GM10847 (cell line): ENCODE results near the gene PRDX6.

Experiments used
- POLR2A ChIP-seq: IDR thresholded peaks from 2 replicates; pipeline ENCODE4 v1.6.1; 2011; ENCODE audit not compliant: insufficient read length; ENCODE audit errors: extremely low read depth

The PRDX6 gene

GRCh38 chr1:173451981-173452380 is 25.2 kb upstream of the PRDX6 start:
- TF ChIP-seq POLR2A: no peak

DNA sequence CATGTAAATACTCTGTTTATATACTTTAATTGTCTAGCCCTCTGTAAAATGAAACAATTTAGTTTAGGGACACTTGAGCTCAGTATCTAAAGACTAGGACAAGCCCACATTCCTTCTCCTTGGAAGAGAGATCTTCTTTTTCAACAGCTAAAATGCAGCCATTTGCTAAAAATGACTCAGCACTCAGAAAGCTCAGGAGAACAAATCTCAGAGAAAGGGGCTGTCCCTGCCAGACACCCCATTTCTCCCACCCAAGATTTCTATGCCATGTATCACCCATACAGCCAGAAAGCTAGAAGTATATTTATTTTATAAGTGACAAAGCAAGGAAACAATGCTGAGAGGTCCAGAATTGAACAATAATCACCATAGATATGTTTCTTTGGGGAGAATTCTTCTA is 23.2 kb upstream of the PRDX6 start:
- no peak for TF ChIP-seq POLR2A

- no peak for TF ChIP-seq POLR2A
These were observed 22.1 kb upstream of the PRDX6 start for GRCh38 chr1:173454966-173455524.

GRCh38 chr1:173459885-173460284 is 17.2 kb upstream of the PRDX6 start:
- no peak for TF ChIP-seq POLR2A

GRCh38 chr1:173467426-173467825 is 9.7 kb upstream of the PRDX6 start:
- TF ChIP-seq POLR2A: no peak

GRCh38 chr1:173469656-173470055 is 7.5 kb upstream of the PRDX6 start:
- TF ChIP-seq POLR2A: no peak

- no peak for TF ChIP-seq POLR2A
These were observed 6.5 kb upstream of the PRDX6 start for GRCh38 chr1:173470608-173471007.

- TF ChIP-seq POLR2A: no peak
These were observed 3.5 kb upstream of the PRDX6 start for GRCh38 chr1:173473599-173474011.

DNA sequence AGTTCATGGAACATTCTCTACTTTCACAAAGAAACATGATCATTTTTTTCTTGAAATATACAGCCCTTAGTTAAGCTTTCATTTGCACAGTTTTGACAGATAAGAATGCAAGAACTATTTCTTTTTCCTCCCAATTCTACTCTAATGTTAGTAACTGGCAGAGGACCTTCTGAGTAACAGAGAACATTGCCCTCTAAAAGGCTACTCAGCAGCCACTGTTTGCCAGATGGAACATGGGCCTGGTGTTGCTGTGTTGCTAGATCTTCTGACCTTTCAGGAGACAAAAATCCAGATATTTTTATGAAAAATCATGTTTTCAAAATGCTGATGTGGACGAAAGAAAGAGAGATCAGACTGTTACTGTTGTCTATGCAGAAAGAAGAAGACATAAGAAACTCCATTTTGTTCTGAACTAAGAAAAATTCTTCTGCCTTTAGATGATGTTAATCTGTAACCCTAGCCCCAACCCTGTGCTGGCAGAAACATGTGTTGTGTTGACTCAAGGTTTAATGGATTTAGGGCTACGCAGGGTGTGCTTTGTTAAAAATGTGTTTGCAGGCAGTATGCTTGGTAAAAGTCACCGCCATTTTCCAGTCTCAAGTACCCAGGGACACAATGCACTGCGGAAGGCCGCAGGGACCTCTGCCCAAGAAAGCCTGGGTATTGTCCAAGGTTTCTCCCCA is 2.9 kb upstream of the PRDX6 start:
- TF ChIP-seq POLR2A: no peak

DNA sequence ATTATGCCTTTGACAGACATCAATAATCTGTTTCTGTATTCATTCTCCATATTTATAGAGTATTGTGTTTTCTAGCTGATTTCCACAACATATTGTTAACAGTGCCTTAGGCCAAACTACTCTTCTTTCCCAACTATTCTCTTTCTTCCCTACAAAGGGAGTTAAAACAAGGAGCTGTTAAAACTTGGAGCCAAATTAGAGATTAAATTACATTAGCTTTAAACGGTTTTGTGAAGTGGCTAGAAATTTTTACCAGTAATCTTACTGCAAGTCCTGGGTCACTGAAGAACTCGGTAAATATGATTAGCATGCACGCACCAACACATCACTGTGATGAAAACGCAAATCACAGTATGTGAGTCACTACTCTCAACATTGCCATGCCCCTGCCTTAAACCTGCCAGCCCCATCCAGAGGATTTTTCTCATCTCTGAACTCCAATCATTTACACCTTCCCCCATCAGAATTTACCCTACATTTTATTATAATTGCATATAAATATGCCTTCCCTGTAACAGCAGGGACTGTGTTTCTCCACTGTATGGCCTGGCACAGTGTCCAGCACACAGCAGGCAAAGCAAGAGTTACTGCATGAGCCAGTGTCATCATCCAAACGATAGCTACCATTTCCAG is 1.5 kb upstream of the PRDX6 start:
- TF ChIP-seq POLR2A: no peak

DNA sequence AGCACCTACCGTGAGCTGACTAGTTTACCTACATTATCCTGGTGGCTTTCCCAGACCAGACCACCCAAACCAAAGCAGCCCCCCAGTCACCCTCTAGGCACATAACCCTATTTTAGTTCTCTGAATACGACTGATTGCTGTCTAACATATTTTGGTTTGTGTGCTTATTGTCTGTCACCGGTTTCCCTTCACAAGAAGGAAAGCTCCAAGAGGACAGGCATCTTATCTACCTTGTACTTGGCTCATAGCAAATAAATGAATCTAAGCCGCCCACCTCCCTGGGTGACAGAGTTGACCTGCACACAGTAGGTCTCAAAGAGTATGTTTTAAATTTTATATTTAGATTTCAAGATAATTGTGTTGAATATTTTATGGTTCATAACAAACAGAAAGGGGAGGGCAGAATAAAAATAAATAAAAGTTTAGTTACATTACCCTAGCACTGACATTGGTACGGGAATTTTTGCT is 904 bp upstream of the PRDX6 start:
- TF ChIP-seq POLR2A: no peak

DNA sequence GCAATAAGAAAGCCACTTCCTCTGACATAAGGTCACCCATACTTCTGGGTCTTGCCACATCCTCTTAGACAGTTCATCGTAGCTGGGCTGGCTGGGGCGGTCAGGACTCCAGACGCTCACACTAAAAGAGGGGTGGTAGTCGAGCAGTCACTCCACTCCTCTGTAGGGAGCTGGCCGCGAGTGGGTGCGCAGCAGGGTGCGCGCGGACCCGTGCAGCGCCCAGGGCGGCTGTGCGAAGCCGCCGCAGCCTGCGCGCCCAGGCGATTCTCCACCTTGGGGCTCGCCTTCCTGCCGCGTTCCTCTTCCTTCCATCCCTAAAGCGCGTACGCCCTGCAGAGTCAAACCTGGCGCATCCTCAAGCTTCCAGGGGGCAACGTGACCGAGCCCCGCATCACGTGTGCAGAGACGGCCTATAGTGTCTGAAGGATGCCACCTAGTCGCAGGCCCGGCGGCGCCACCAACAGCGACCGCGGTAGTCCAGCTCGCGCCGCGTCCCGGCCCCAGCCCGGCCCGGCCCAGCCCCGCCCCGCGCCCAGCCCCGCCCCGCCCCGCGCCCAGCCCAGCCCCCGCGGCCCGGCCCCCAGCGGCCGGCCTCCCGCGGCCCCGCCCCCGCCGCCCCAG is 360 bp upstream of the PRDX6 start:
- no peak for TF ChIP-seq POLR2A

DNA sequence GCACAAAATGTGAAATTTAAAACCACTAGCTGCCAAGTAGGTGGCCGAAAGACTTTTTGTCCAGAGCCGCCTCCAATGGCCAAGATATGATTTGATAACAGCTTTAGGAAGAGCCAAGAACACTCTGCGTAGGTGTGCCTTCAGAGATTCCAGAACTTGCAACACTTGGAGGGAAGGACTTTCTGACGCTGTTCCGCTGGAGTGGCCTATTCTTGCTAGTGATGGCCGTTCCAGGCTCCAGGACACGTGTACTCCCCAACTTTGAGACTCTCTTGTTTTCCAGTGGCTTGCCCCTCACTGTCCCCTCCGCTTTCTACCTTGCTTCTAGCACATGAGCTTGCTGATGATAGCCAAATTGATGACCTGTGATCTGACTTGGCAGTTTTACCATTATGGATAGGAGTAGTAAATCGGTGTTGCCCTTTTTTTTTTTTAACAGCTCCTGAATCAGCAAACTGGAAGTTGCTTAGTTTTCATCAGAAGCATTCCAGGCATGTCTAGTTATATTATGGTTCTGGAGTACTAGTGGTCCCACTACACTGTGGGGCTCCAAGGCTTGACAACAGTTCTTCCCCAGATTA is 1.0 kb downstream of the PRDX6 start:
- no peak for TF ChIP-seq POLR2A

DNA sequence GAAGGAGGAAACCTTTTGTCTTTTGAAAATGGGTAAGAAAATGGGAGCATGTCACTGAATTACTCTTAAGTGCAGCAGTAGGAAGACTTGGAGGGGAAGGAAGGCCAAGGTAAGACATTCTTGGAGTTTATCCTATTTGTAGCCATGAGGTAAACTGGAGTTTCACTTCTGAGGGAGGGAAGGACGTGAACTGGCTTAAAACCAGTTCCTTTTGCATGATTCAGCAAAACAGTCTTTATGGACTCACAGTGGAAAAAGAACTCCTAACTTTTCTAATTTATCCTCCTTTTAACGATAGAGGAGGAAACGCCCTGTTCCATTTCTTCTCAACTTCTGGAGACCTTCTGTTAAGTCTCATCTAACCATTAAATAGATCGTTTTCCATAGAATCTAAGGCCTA is 2.5 kb downstream of the PRDX6 start:
- no peak for TF ChIP-seq POLR2A

GRCh38 chr1:173481195-173481772 is 4.1 kb downstream of the PRDX6 start:
- TF ChIP-seq POLR2A: no peak

DNA sequence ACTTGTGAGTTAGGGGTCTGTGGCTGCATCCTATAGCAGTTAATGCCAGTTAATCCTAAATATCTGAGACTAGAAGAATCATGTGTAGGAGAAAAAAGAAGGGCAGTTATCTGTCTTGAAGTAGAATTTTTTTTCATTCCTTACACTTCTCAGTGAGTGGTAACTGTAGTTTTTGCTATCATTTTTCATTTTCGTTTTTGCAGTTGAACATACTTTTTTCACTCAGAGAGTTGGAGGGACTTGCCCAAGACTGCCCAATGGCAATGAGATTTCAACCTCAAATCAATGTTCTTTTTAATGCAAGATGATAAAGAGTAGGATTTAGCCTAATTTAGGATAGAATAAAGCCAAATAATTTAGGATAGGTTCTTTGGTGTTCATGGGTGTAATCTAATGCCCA is 5.5 kb downstream of the PRDX6 start:
- no peak for TF ChIP-seq POLR2A

GRCh38 chr1:173484276-173484675 is 7.1 kb downstream of the PRDX6 start:
- TF ChIP-seq POLR2A: no peak
